Neutrophil (primary cell): ENCODE results near the gene TP53I11.
A peak's percentile ranks its signal among the peaks of the same experiment; 100 is the strongest.

Experiments
- H3K27ac ChIP-seq: fragments of 200-600 bp; sonication (generic); 2 replicates; pipeline ENCODE4 v1.5.1; 2016; ENCODE audit warnings: mild to moderate bottlenecking, moderate library complexity
- H3K27me3 ChIP-seq: fragments of 200-600 bp; sonication (generic); 2 replicates; pipeline ENCODE4 v1.6.0; 2016; ENCODE audit warnings: mild to moderate bottlenecking
- H3K36me3 ChIP-seq: fragments of 200-600 bp; sonication (generic); 2 replicates; pipeline ENCODE4 v1.5.1; 2017
- H3K4me1 ChIP-seq, 2 experiments: fragments of 200-600 bp in 1 of 2; sonication (generic) in 1 of 2; 1 replicate in 1 of 2; 2 replicates in 1 of 2; pipeline versions ENCODE4 v1.5.1 to v1.6.1; 2013 to 2016; ENCODE audit warnings: low read depth in 1 of 2, low read length in 1 of 2, mild to moderate bottlenecking in 1 of 2, moderate library complexity in 1 of 2; ENCODE audit not compliant: control insufficient read depth in 1 of 2, insufficient read depth in 1 of 2
- H3K4me3 ChIP-seq, 2 experiments: fragments of 200-600 bp in 1 of 2; sonication (generic) in 1 of 2; 1 replicate in 1 of 2; 2 replicates in 1 of 2; pipeline ENCODE4 v1.5.1; 2013 to 2016; ENCODE audit warnings: low read depth in 1 of 2, low read length in 1 of 2, mild to moderate bottlenecking in 1 of 2, moderate library complexity in 1 of 2
- H3K9me3 ChIP-seq: fragments of 200-600 bp; sonication (generic); 2 replicates; pipeline ENCODE4 v1.5.1; 2016
- CTCF ChIP-seq: fragments of 200-600 bp; sonication (generic); IDR thresholded peaks from 2 replicates; pipeline ENCODE4 v1.5.1; 2016; ENCODE audit warnings: antibody characterized with exemption

Gene TP53I11

GRCh38 chr11:44916331-44916730 is 34.4 kb downstream of the TP53I11 start:
- Histone ChIP-seq H3K4me3 (no peak overlapping the region), H3K27me3 (peaks cover 24% of the 10 kb centered on the region)
- no peak for TF ChIP-seq CTCF

GRCh38 chr11:44915621-44916020 is 35.1 kb downstream of the TP53I11 start:
- H3K9me3 ChIP-seq, result no peaks in the 10 kb centered on the region
- H3K36me3 ChIP-seq, result no peaks in the 10 kb centered on the region
- peak overlapping the region; percentile 11 for H3K27ac ChIP-seq
- H3K4me1 ChIP-seq, result peaks cover 5 to 8% of the 10 kb centered on the region in 2 experiments
- TF ChIP-seq CTCF, result no peak
- H3K27me3 ChIP-seq, result peaks cover 24% of the 10 kb centered on the region
- H3K4me3 ChIP-seq, result no peak overlapping the region

More at GRCh38 chr11:44916331-44916730, 34.4 kb downstream of the TP53I11 start:
- Histone ChIP-seq H3K36me3 (no peaks in the 10 kb centered on the region), H3K9me3 (no peaks in the 10 kb centered on the region), H3K4me1 (peaks cover 5 to 8% of the 10 kb centered on the region in 2 experiments), H3K27ac (no peak overlapping the region)

GRCh38 chr11:44915004-44915403 is 35.7 kb downstream of the TP53I11 start:
- Histone ChIP-seq H3K27ac (no peak overlapping the region), H3K36me3 (no peaks in the 10 kb centered on the region), H3K9me3 (no peaks in the 10 kb centered on the region), H3K27me3 (peaks cover 24% of the 10 kb centered on the region), H3K4me1 (peaks cover 5 to 8% of the 10 kb centered on the region in 2 experiments), H3K4me3 (no peak overlapping the region)
- TF ChIP-seq CTCF, result no peak

GRCh38 chr11:44914105-44914504 is 36.6 kb downstream of the TP53I11 start:
- no peak overlapping the region for H3K27ac ChIP-seq
- peaks cover 24% of the 10 kb centered on the region for H3K27me3 ChIP-seq
- H3K9me3 ChIP-seq, result no peaks in the 10 kb centered on the region
- H3K36me3 ChIP-seq, result no peaks in the 10 kb centered on the region
- peaks cover 5 to 8% of the 10 kb centered on the region in 2 experiments for H3K4me1 ChIP-seq
- no peak for TF ChIP-seq CTCF
- no peak overlapping the region for H3K4me3 ChIP-seq

- H3K27me3 ChIP-seq, result peaks cover 24% of the 10 kb centered on the region
- no peak overlapping the region for H3K4me3 ChIP-seq
- no peaks in the 10 kb centered on the region for H3K9me3 ChIP-seq
- no peak for TF ChIP-seq CTCF
- H3K4me1 ChIP-seq, result peaks cover 5 to 8% of the 10 kb centered on the region in 2 experiments
- no peaks in the 10 kb centered on the region for H3K36me3 ChIP-seq
- H3K27ac ChIP-seq, result no peak overlapping the region
Observed at GRCh38 chr11:44913502-44913901, 37.2 kb downstream of the TP53I11 start.
